Measurements from ENCODE around the gene GATAD1. TPM values are rescaled to one million over a fixed set of nuclear protein-coding genes. Genes with fewer than 3 reads are reported as not detected.

The GATAD1 gene
- total RNA-seq, 3 donors from 2014 or later: 42.6 to 74.9 (median 51.5) TPM

- Histone ChIP-seq H3K27me3 (peaks cover 0 to 4% of the 10 kb centered on the region in 2 donors), H3K9me3 (no peaks in the 10 kb centered on the region), H3K27ac (no peak overlapping the region), H3K4me1 (no peaks in the 10 kb centered on the region), H3K36me3 (no peaks in the 10 kb centered on the region), H3K4me3 (no peak overlapping the region)
- TF ChIP-seq, protein P1, sequence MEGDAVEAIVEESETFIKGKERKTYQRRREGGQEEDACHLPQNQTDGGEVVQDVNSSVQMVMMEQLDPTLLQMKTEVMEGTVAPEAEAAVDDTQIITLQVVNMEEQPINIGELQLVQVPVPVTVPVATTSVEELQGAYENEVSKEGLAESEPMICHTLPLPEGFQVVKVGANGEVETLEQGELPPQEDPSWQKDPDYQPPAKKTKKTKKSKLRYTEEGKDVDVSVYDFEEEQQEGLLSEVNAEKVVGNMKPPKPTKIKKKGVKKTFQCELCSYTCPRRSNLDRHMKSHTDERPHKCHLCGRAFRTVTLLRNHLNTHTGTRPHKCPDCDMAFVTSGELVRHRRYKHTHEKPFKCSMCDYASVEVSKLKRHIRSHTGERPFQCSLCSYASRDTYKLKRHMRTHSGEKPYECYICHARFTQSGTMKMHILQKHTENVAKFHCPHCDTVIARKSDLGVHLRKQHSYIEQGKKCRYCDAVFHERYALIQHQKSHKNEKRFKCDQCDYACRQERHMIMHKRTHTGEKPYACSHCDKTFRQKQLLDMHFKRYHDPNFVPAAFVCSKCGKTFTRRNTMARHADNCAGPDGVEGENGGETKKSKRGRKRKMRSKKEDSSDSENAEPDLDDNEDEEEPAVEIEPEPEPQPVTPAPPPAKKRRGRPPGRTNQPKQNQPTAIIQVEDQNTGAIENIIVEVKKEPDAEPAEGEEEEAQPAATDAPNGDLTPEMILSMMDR (IDR thresholded peaks at IDR 0.05): no peak
- TF ChIP-seq POLR2AphosphoS5 (IDR thresholded peaks at IDR 0.05) (no peak), POLR2A (IDR thresholded peaks at IDR 0.05) (no peak)
- intact Hi-C loops (cut with DNase I; ENCODE audit: low total_unique reads): no loop called here
- DNase-seq (ENCODE audit: low spot score in 2 of 2): no peak
These were observed 21.9 kb upstream of the GATAD1 start for GRCh38 chr7:92425311-92425947.

DNA sequence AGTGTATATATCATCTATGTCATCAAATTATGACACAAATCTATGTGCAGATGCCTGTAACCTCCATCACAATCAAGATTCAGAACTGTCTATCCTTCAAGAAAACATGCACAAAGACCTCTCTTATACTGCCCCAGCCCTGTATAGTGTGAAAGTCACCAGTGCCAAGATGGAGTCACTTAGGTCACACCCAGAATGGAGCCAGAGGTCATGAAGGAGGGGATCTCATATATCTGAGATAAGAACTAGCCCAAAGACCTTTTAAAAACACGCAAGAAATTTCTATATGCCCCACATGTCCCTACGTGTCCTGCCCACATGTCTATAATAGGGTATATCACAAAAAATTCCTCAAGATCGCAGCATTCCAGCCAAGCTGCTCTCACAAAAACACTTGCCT lies 20.1 kb upstream of the GATAD1 start:
- no peak overlapping the region for H3K27ac ChIP-seq
- TF ChIP-seq POLR2A (IDR thresholded peaks at IDR 0.05) (no peak), POLR2AphosphoS5 (IDR thresholded peaks at IDR 0.05) (no peak)
- TF ChIP-seq, protein P1 (IDR thresholded peaks at IDR 0.05): no peak
- H3K36me3 ChIP-seq: no peaks in the 10 kb centered on the region
- H3K4me3 ChIP-seq: no peak overlapping the region
- intact Hi-C loops (cut with DNase I; ENCODE audit: low total_unique reads): no loop called here
- no peak for DNase-seq (ENCODE audit: low spot score in 2 of 2)
- H3K9me3 ChIP-seq: no peaks in the 10 kb centered on the region
- H3K27me3 ChIP-seq: peaks cover 0 to 4% of the 10 kb centered on the region in 2 donors
- no peaks in the 10 kb centered on the region for H3K4me1 ChIP-seq

GRCh38 chr7:92432299-92432946 lies 14.9 kb upstream of the GATAD1 start:
- intact Hi-C loops (cut with DNase I; ENCODE audit: low total_unique reads): no loop called here
- H3K9me3 ChIP-seq: no peaks in the 10 kb centered on the region
- no peak for DNase-seq (ENCODE audit: low spot score in 2 of 2)
- H3K36me3 ChIP-seq: no peaks in the 10 kb centered on the region
- no peaks in the 10 kb centered on the region for H3K4me1 ChIP-seq
- H3K27ac ChIP-seq: no peak overlapping the region
- H3K27me3 ChIP-seq: no peaks in the 10 kb centered on the region
- no peak overlapping the region for H3K4me3 ChIP-seq
- no peak for TF ChIP-seq POLR2AphosphoS5 (IDR thresholded peaks at IDR 0.05)
- TF ChIP-seq, protein P1 (IDR thresholded peaks at IDR 0.05): no peak

DNA sequence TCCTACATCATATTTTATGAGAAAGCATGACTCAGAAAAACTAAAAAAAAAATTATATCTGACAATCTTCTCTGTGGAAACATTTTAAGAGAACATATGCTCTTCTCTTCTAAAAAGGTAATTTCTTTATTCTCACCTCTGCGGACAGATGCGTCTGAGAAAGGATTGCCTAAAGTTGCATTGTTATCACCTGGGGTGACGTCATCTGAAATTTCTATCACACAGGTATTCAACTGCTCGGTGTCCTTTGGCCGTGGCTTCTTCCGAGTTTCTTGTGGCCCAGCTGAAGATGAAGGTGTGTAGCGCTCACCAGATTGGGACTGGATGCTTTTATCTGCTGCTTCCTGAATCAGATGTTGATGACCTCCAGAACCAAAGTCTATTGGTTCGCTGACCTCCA lies 14.3 kb upstream of the GATAD1 start:
- H3K27me3 ChIP-seq: no peaks in the 10 kb centered on the region
- no peaks in the 10 kb centered on the region for H3K9me3 ChIP-seq
- no peaks in the 10 kb centered on the region for H3K4me1 ChIP-seq
- no peak for DNase-seq (ENCODE audit: low spot score in 2 of 2)
- TF ChIP-seq, protein P1 (IDR thresholded peaks at IDR 0.05): no peak
- TF ChIP-seq POLR2AphosphoS5 (IDR thresholded peaks at IDR 0.05): no peak
- no peak for TF ChIP-seq POLR2A (IDR thresholded peaks at IDR 0.05)
- no peak overlapping the region for H3K4me3 ChIP-seq
- intact Hi-C loops (cut with DNase I; ENCODE audit: low total_unique reads): no loop called here
- no peak overlapping the region for H3K27ac ChIP-seq
- no peaks in the 10 kb centered on the region for H3K36me3 ChIP-seq

- H3K4me3 ChIP-seq: no peak overlapping the region
- DNase-seq (ENCODE audit: low spot score in 2 of 2): no peak
- H3K27ac ChIP-seq: no peak overlapping the region
- no peaks in the 10 kb centered on the region for H3K9me3 ChIP-seq
- H3K4me1 ChIP-seq: no peaks in the 10 kb centered on the region
- H3K36me3 ChIP-seq: no peaks in the 10 kb centered on the region
- no peaks in the 10 kb centered on the region for H3K27me3 ChIP-seq
- TF ChIP-seq POLR2A (IDR thresholded peaks at IDR 0.05): no peak
- TF ChIP-seq POLR2AphosphoS5 (IDR thresholded peaks at IDR 0.05): no peak
- TF ChIP-seq, protein P1 (IDR thresholded peaks at IDR 0.05): no peak
- intact Hi-C loops (cut with DNase I; ENCODE audit: low total_unique reads): no loop called here
These were observed 11.7 kb upstream of the GATAD1 start for GRCh38 chr7:92435542-92435941.
